Measurements from ENCODE around the gene FCAMR. TPM values are rescaled to one million over a fixed set of nuclear protein-coding genes. Genes with fewer than 3 reads are reported as not detected.

The FCAMR gene
- total and polyA plus RNA-seq, 2 experiments from 2014 or later = not detected

DNA sequence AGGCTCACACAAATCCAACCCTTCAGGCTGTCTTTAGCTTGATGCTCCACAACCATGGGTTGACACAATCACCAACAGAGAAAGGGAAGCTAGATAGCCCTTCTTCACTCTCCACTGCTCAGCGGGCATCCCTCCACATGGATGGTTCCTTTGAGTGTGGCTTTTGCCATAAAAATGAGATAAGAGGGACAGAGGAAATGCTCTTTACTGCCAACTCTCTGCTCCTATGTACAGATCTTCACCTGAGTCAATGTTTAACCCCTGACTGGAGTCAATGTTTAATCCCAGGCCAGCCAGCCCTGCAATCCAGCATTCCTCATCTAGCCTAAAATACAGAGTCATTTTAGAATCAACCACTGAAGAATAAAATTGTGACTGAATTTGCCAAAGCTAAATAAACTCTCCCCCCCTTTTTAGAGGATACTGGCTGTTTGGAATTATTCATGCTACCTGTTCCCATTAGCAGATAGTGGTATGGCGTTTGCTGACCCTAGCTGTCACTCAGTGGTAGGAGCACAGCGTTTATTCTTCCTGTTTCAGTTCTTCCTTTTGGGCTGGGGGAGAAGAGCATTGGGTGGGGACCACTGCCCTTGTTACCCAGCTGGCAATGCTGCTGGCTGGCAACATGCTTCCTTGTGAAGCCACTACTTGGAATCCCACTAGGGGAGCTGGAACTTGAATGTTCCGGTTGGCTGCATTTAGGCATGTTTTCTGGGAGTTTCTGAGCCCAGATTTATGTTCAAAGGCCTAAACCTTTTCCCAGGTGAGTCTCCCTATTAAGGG, 18.8 kb downstream of the FCAMR start (continued):
- TF ChIP-seq POLR2AphosphoS5 (IDR thresholded peaks at IDR 0.05; ENCODE audit: low read depth) = no peak
- TF ChIP-seq, protein P1, sequence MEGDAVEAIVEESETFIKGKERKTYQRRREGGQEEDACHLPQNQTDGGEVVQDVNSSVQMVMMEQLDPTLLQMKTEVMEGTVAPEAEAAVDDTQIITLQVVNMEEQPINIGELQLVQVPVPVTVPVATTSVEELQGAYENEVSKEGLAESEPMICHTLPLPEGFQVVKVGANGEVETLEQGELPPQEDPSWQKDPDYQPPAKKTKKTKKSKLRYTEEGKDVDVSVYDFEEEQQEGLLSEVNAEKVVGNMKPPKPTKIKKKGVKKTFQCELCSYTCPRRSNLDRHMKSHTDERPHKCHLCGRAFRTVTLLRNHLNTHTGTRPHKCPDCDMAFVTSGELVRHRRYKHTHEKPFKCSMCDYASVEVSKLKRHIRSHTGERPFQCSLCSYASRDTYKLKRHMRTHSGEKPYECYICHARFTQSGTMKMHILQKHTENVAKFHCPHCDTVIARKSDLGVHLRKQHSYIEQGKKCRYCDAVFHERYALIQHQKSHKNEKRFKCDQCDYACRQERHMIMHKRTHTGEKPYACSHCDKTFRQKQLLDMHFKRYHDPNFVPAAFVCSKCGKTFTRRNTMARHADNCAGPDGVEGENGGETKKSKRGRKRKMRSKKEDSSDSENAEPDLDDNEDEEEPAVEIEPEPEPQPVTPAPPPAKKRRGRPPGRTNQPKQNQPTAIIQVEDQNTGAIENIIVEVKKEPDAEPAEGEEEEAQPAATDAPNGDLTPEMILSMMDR (conservative IDR thresholded peaks at IDR 0.05; ENCODE audit: low read depth in 2 of 2) = no peak

DNA sequence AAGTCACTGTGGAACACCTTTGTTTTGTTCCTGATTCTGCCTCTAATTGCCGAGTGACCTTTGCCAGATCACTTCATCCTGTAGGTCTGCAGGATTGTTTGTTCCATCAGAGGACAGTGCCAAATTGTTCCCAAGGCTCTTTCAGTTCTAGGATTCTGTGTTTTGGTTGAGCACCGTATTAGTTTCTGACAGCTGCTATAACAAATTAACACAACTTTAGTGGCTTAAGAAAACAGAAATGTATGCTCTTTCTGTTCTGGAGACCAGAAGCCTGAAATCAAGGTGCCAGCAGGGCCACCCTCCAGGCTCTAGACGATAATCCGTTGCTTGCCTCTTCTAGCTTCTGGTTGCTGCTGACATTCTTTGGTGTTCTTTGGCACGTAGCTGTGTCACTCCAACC, 20.6 kb downstream of the FCAMR start:
- DNase-seq (ENCODE audit: low spot score) = no peak
- Histone ChIP-seq H4K20me1 (replicated peaks; ENCODE audit: insufficient read depth) (no peaks in the 10 kb centered on the region), H3K27me3 (ENCODE audit: insufficient read depth) (no peaks in the 10 kb centered on the region), H3K4me1 (ENCODE audit: insufficient read depth) (no peaks in the 10 kb centered on the region), H3K9me2 (ENCODE audit: insufficient read depth) (peaks cover 5% of the 10 kb centered on the region; the same call in 1 of the 2 replicates), H3F3A (replicated peaks; ENCODE audit: low read depth) (no peaks in the 10 kb centered on the region), H3K79me2 (replicated peaks; ENCODE audit: insufficient read depth) (no peaks in the 10 kb centered on the region), H3K4me3 (no peak overlapping the region), H3K27ac (ENCODE audit: low read depth) (no peak overlapping the region), H3K4me2 (no peak overlapping the region), H3K36me3 (ENCODE audit: insufficient read depth) (no peaks in the 10 kb centered on the region), H2AFZ (no peak overlapping the region)
- no peaks in the 10 kb centered on the region for H3K4me1 Mint-ChIP-seq
- no peaks in the 10 kb centered on the region for H3K9me3 Mint-ChIP-seq
- H3K27me3 Mint-ChIP-seq (ENCODE audit: insufficient read depth, low read depth, poor library complexity) = peaks cover 3% of the 10 kb centered on the region
- no peak for ATAC-seq
- no peak overlapping the region for H3K27ac Mint-ChIP-seq
- H3K4me3 Mint-ChIP-seq = no peak overlapping the region
- TF ChIP-seq, protein P2, sequence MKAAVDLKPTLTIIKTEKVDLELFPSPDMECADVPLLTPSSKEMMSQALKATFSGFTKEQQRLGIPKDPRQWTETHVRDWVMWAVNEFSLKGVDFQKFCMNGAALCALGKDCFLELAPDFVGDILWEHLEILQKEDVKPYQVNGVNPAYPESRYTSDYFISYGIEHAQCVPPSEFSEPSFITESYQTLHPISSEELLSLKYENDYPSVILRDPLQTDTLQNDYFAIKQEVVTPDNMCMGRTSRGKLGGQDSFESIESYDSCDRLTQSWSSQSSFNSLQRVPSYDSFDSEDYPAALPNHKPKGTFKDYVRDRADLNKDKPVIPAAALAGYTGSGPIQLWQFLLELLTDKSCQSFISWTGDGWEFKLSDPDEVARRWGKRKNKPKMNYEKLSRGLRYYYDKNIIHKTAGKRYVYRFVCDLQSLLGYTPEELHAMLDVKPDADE (IDR thresholded peaks at IDR 0.05) = no peak
- H3K36me3 Mint-ChIP-seq (ENCODE audit: low read depth) = no peaks in the 10 kb centered on the region

DNA sequence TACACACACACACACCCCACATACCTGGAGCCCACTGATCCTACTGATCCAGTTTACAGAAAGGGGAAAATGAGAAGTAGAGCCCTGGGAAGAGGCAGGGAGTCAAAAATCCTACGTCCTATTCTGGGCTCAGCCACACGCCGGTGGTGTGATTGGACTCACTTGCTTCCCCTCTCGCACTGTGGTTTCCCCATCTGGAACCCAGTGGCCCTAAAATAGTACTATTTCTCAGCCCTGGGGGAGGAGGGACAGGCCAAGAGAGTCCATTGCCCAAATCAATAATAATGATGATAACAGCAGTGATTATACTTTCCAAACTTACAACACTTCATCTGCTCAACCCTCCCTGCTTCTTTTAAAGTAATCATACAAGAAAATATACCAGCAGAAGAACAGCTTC, 21.1 kb downstream of the FCAMR start:
- no peak for DNase-seq (ENCODE audit: low spot score)
- TF ChIP-seq CREB1 (CRISPR knock-in tag; IDR thresholded peaks at IDR 0.05; ENCODE audit: low read depth) (no peak), EZH2 (IDR thresholded peaks at IDR 0.05; ENCODE audit: low read depth, unreplicated experiment) (no peak), STAT1 (IDR thresholded peaks at IDR 0.05; ENCODE audit: unreplicated experiment) (no peak), ZNF331 (CRISPR knock-in tag; IDR thresholded peaks at IDR 0.05; ENCODE audit: low read depth) (no peak), EZH2phosphoT487 (IDR thresholded peaks at IDR 0.05; ENCODE audit: unreplicated experiment) (no peak), ZNF114 (CRISPR knock-in tag; IDR thresholded peaks at IDR 0.05) (no peak), POLR2AphosphoS5 (IDR thresholded peaks at IDR 0.05; ENCODE audit: low read depth) (no peak)
- TF ChIP-seq, protein P3, sequence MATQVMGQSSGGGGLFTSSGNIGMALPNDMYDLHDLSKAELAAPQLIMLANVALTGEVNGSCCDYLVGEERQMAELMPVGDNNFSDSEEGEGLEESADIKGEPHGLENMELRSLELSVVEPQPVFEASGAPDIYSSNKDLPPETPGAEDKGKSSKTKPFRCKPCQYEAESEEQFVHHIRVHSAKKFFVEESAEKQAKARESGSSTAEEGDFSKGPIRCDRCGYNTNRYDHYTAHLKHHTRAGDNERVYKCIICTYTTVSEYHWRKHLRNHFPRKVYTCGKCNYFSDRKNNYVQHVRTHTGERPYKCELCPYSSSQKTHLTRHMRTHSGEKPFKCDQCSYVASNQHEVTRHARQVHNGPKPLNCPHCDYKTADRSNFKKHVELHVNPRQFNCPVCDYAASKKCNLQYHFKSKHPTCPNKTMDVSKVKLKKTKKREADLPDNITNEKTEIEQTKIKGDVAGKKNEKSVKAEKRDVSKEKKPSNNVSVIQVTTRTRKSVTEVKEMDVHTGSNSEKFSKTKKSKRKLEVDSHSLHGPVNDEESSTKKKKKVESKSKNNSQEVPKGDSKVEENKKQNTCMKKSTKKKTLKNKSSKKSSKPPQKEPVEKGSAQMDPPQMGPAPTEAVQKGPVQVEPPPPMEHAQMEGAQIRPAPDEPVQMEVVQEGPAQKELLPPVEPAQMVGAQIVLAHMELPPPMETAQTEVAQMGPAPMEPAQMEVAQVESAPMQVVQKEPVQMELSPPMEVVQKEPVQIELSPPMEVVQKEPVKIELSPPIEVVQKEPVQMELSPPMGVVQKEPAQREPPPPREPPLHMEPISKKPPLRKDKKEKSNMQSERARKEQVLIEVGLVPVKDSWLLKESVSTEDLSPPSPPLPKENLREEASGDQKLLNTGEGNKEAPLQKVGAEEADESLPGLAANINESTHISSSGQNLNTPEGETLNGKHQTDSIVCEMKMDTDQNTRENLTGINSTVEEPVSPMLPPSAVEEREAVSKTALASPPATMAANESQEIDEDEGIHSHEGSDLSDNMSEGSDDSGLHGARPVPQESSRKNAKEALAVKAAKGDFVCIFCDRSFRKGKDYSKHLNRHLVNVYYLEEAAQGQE (IDR thresholded peaks at IDR 0.05; ENCODE audit: unreplicated experiment) = no peak
- TF ChIP-seq, protein P2 (IDR thresholded peaks at IDR 0.05) = no peak
- TF ChIP-seq, protein P1 (conservative IDR thresholded peaks at IDR 0.05; ENCODE audit: low read depth in 2 of 2) = no peak

More for the DNA sequence above, 21.1 kb downstream of the FCAMR start:
- Mint-ChIP-seq H3K4me1 (no peaks in the 10 kb centered on the region), H3K27ac (no peak overlapping the region), H3K4me3 (no peak overlapping the region), H3K27me3 (ENCODE audit: insufficient read depth, low read depth, poor library complexity) (peaks cover 2% of the 10 kb centered on the region), H3K36me3 (ENCODE audit: low read depth) (no peaks in the 10 kb centered on the region), H3K9me3 (no peaks in the 10 kb centered on the region)
- ATAC-seq = no peak
- no peak overlapping the region for H3K4me2 ChIP-seq
- no peak overlapping the region for H2AFZ ChIP-seq
- peaks cover 9% of the 10 kb centered on the region; the same call in 1 of the 2 replicates for H3K9me2 ChIP-seq (ENCODE audit: insufficient read depth)
- H3F3A ChIP-seq (replicated peaks; ENCODE audit: low read depth) = no peaks in the 10 kb centered on the region
- no peaks in the 10 kb centered on the region for H3K4me1 ChIP-seq (ENCODE audit: insufficient read depth)
- no peaks in the 10 kb centered on the region for H3K79me2 ChIP-seq (replicated peaks; ENCODE audit: insufficient read depth)
- H4K20me1 ChIP-seq (replicated peaks; ENCODE audit: insufficient read depth) = no peaks in the 10 kb centered on the region
- no peak overlapping the region for H3K4me3 ChIP-seq
- no peaks in the 10 kb centered on the region for H3K27me3 ChIP-seq (ENCODE audit: insufficient read depth)
- H3K27ac ChIP-seq (ENCODE audit: low read depth) = no peak overlapping the region
- no peaks in the 10 kb centered on the region for H3K36me3 ChIP-seq (ENCODE audit: insufficient read depth)

Data from GM23338 (cell line).